Measurements from ENCODE around the gene VN1R2.
"Not testable (repeated sequence)": the region's sequence is repeated elsewhere in the genome, so short reads cannot be mapped to it uniquely, and the experiment has no call there.

VN1R2 gene

GRCh38 chr19:53269861-53270260 is 11.8 kb downstream of the VN1R2 start:
- not testable (repeated sequence) for H3K9ac ChIP-seq (ENCODE audit: low read length in 5 of 5); H3K27ac ChIP-seq (ENCODE audit: low read depth, low read length); H3K4me1 ChIP-seq (ENCODE audit: control insufficient read depth in 5 of 5, insufficient read depth in 5 of 5, low read length in 5 of 5); H3K36me3 ChIP-seq (ENCODE audit: control insufficient read depth in 5 of 5, insufficient read depth in 5 of 5, low read length in 5 of 5); H3K4me3 ChIP-seq (ENCODE audit: low read depth in 1 of 5, low read length in 5 of 5); H3K27me3 ChIP-seq (ENCODE audit: control insufficient read depth in 5 of 5, insufficient read depth in 4 of 5, low read length in 5 of 5)
- peaks cover 0 to 15% (median 11%) of the 10 kb centered on the region in 5 donors for H3K9me3 ChIP-seq (ENCODE audit: control insufficient read depth in 5 of 5, low read length in 5 of 5)

- peaks cover 0 to 10% (median 3%) of the 10 kb centered on the region in 5 donors for H3K27me3 ChIP-seq (ENCODE audit: control insufficient read depth in 5 of 5, insufficient read depth in 4 of 5, low read length in 5 of 5)
- no peaks in the 10 kb centered on the region for H3K36me3 ChIP-seq (ENCODE audit: control insufficient read depth in 5 of 5, insufficient read depth in 5 of 5, low read length in 5 of 5)
- no peak overlapping the region for H3K9ac ChIP-seq (ENCODE audit: low read length in 5 of 5)
- H3K4me1 ChIP-seq (ENCODE audit: control insufficient read depth in 5 of 5, insufficient read depth in 5 of 5, low read length in 5 of 5), result no peaks in the 10 kb centered on the region
- no peak overlapping the region for H3K27ac ChIP-seq (ENCODE audit: low read depth, low read length)
- no peak overlapping the region for H3K4me3 ChIP-seq (ENCODE audit: low read depth in 1 of 5, low read length in 5 of 5)
- H3K9me3 ChIP-seq (ENCODE audit: control insufficient read depth in 5 of 5, low read length in 5 of 5), result peaks cover 0 to 20% (median 10%) of the 10 kb centered on the region in 5 donors
Measured at GRCh38 chr19:53272044-53272443, 14.0 kb downstream of the VN1R2 start.

- Histone ChIP-seq H3K27me3 (ENCODE audit: control insufficient read depth in 5 of 5, insufficient read depth in 4 of 5, low read length in 5 of 5) (peaks cover 0 to 10% (median 3%) of the 10 kb centered on the region in 5 donors), H3K36me3 (ENCODE audit: control insufficient read depth in 5 of 5, insufficient read depth in 5 of 5, low read length in 5 of 5) (no peaks in the 10 kb centered on the region), H3K9ac (ENCODE audit: low read length in 5 of 5) (no peak overlapping the region), H3K9me3 (ENCODE audit: control insufficient read depth in 5 of 5, low read length in 5 of 5) (peaks cover 0 to 20% (median 6%) of the 10 kb centered on the region in 5 donors), H3K27ac (ENCODE audit: low read depth, low read length) (no peak overlapping the region), H3K4me1 (ENCODE audit: control insufficient read depth in 5 of 5, insufficient read depth in 5 of 5, low read length in 5 of 5) (no peaks in the 10 kb centered on the region), H3K4me3 (ENCODE audit: low read depth in 1 of 5, low read length in 5 of 5) (no peak overlapping the region)
Measured at GRCh38 chr19:53275480-53275879, 17.4 kb downstream of the VN1R2 start.

GRCh38 chr19:53281947-53282346 is 23.9 kb downstream of the VN1R2 start:
- not testable (repeated sequence) for H3K36me3 ChIP-seq (ENCODE audit: control insufficient read depth in 5 of 5, insufficient read depth in 5 of 5, low read length in 5 of 5); H3K27me3 ChIP-seq (ENCODE audit: control insufficient read depth in 5 of 5, insufficient read depth in 4 of 5, low read length in 5 of 5); H3K27ac ChIP-seq (ENCODE audit: low read depth, low read length); H3K4me3 ChIP-seq (ENCODE audit: low read depth in 1 of 5, low read length in 5 of 5); H3K4me1 ChIP-seq (ENCODE audit: control insufficient read depth in 5 of 5, insufficient read depth in 5 of 5, low read length in 5 of 5); H3K9me3 ChIP-seq (ENCODE audit: control insufficient read depth in 5 of 5, low read length in 5 of 5); H3K9ac ChIP-seq (ENCODE audit: low read length in 5 of 5)

- no peak overlapping the region for H3K27ac ChIP-seq (ENCODE audit: low read depth, low read length)
- H3K4me3 ChIP-seq (ENCODE audit: low read depth in 1 of 5, low read length in 5 of 5), result no peak overlapping the region
- no peaks in the 10 kb centered on the region for H3K27me3 ChIP-seq (ENCODE audit: control insufficient read depth in 5 of 5, insufficient read depth in 4 of 5, low read length in 5 of 5)
- no peaks in the 10 kb centered on the region for H3K36me3 ChIP-seq (ENCODE audit: control insufficient read depth in 5 of 5, insufficient read depth in 5 of 5, low read length in 5 of 5)
- H3K9ac ChIP-seq (ENCODE audit: low read length in 5 of 5), result no peak overlapping the region
- no peaks in the 10 kb centered on the region for H3K4me1 ChIP-seq (ENCODE audit: control insufficient read depth in 5 of 5, insufficient read depth in 5 of 5, low read length in 5 of 5)
- H3K9me3 ChIP-seq (ENCODE audit: control insufficient read depth in 5 of 5, low read length in 5 of 5), result peaks cover 0 to 4% (median 0%) of the 10 kb centered on the region in 5 donors
Measured at GRCh38 chr19:53285087-53285486, 27.0 kb downstream of the VN1R2 start.

DNA sequence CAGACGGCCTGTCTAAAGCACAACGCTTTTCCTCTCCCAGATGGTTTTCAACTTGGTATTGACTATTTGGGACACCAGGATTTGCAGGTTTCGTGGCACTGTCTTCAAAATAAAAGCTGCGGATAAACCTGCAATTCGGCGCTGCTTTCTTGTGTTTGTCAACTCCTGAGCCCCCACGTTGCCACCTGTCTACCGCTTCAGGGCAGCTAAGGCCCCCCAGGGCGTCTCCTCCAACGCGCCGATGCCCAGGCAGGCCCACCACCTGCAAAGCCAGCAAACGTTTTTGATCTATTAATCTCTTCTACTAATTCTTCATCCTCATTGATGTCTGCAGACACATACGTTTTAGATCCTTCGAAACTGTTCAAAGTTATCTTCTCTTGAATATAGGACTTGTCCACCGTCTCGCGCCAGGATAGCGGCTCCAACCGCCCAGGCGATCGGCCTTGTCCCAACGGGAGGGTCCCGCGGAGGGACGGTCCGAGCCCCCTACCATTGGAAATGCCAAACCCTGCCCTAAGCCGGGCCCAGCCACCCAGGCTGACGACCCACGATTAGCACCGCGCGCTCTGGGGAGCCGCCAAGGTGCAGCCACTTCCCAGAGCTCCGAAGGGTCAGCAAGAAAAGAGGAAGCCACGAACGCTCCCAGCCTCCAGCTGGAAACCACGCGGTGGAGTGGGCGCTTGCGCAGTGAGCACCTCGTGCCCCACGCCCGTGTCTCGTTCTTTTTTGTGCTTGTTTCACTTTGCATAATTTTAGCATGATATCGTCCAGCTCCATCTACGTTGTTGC is 32.9 kb downstream of the VN1R2 start:
- Histone ChIP-seq H3K4me1 (ENCODE audit: control insufficient read depth in 5 of 5, insufficient read depth in 5 of 5, low read length in 5 of 5) (no peaks in the 10 kb centered on the region), H3K4me3 (ENCODE audit: low read depth in 1 of 5, low read length in 5 of 5) (no peak overlapping the region), H3K36me3 (ENCODE audit: control insufficient read depth in 5 of 5, insufficient read depth in 5 of 5, low read length in 5 of 5) (no peaks in the 10 kb centered on the region), H3K27ac (ENCODE audit: low read depth, low read length) (no peak overlapping the region), H3K27me3 (ENCODE audit: control insufficient read depth in 5 of 5, insufficient read depth in 4 of 5, low read length in 5 of 5) (no peaks in the 10 kb centered on the region), H3K9ac (ENCODE audit: low read length in 5 of 5) (no peak overlapping the region), H3K9me3 (ENCODE audit: control insufficient read depth in 5 of 5, low read length in 5 of 5) (peaks cover 10 to 41% (median 25%) of the 10 kb centered on the region in 5 donors)

DNA sequence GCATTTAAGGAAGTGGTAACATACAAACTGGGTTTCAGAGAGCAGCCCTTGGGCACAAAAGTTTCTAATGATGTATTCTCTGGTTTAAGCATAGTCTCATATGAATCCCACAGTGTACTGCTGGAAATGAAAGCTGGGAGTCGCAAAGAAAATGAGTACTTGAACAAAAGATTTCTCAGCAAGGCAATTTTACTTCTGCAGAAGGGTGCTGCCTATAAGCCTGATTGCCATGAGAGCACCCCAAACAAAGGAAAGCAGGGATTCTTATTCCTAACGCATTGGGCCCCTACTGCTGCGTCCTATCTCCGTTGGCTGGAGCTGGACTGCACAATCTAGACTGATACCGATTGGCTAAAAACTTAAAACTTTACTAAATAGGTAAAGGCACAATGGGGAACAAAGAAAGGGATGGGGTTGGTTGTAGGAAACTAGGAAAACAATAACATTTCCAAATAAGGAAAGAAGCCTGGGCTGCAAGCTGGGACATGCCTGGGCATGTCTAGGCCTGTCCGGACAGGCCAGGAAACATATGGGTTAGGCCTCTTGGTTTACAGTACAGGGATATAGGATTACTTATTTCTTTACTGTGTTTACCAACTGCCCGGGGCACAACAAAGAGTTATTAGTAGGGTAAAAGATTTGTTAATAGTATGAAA is 36.8 kb downstream of the VN1R2 start:
- H3K36me3 ChIP-seq (ENCODE audit: control insufficient read depth in 5 of 5, insufficient read depth in 5 of 5, low read length in 5 of 5), result no peaks in the 10 kb centered on the region
- no peaks in the 10 kb centered on the region for H3K27me3 ChIP-seq (ENCODE audit: control insufficient read depth in 5 of 5, insufficient read depth in 4 of 5, low read length in 5 of 5)
- no peaks in the 10 kb centered on the region for H3K4me1 ChIP-seq (ENCODE audit: control insufficient read depth in 5 of 5, insufficient read depth in 5 of 5, low read length in 5 of 5)
- no peak overlapping the region for H3K9ac ChIP-seq (ENCODE audit: low read length in 5 of 5)
- H3K4me3 ChIP-seq (ENCODE audit: low read depth in 1 of 5, low read length in 5 of 5), result peak overlapping the region in 3 of 5 donors; percentile 1 to 29 (median 22)
- peaks cover 10 to 52% (median 30%) of the 10 kb centered on the region in 5 donors for H3K9me3 ChIP-seq (ENCODE audit: control insufficient read depth in 5 of 5, low read length in 5 of 5)
- H3K27ac ChIP-seq (ENCODE audit: low read depth, low read length), result no peak overlapping the region

DNA sequence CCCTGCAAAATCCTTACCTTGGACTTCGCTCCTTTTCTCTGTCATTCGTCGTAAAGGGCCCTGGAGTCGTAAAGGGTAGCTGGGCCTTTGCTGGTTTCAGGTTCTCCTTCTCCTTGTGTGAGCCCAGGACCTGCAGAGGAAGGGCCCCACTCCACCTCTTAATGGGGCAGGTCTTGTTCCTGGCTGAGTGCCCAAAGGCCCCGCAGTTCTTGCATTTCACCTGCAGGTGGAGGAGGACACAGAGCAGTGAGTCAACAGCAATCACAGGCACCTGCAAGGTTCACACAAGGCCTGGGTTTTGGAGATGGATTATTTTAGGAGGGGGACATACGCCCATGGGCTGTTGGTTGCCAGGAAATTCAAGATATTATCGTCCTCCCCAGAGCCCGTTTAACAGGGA is 43.2 kb downstream of the VN1R2 start:
- not testable (repeated sequence) for H3K4me3 ChIP-seq (ENCODE audit: low read depth in 1 of 5, low read length in 5 of 5); H3K4me1 ChIP-seq (ENCODE audit: control insufficient read depth in 5 of 5, insufficient read depth in 5 of 5, low read length in 5 of 5); H3K9ac ChIP-seq (ENCODE audit: low read length in 5 of 5); H3K27me3 ChIP-seq (ENCODE audit: control insufficient read depth in 5 of 5, insufficient read depth in 4 of 5, low read length in 5 of 5); H3K27ac ChIP-seq (ENCODE audit: low read depth, low read length); H3K36me3 ChIP-seq (ENCODE audit: control insufficient read depth in 5 of 5, insufficient read depth in 5 of 5, low read length in 5 of 5)
- H3K9me3 ChIP-seq (ENCODE audit: control insufficient read depth in 5 of 5, low read length in 5 of 5), result peaks cover 0 to 10% (median 4%) of the 10 kb centered on the region in 5 donors

DNA sequence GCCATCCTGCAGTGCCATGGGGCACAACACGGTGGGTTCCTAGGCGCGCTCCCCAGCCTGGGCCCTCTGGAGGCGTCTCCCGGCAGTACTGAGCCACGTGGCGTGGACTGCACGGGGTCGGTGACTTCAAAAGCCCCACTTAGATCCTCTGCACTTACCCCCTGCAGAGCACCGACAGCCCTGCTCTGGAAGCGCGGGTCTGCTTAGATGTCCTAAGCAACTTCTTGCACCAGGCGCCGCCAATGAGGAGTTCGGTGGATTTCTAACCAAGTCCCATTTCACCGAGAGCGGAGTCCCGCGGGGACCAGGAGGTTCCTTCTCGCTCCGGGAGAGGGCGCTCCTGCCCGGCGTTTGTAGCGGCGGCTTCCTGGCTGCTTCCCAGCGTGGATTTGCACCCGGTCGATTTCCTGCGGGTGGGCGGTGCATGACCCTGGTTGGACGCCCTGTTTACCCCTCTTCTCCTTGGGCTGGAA is 50.3 kb downstream of the VN1R2 start:
- no peak overlapping the region for H3K9ac ChIP-seq (ENCODE audit: low read length in 5 of 5)
- H3K4me1 ChIP-seq (ENCODE audit: control insufficient read depth in 5 of 5, insufficient read depth in 5 of 5, low read length in 5 of 5), result peaks cover 0 to 8% (median 7%) of the 10 kb centered on the region in 5 donors
- H3K9me3 ChIP-seq (ENCODE audit: control insufficient read depth in 5 of 5, low read length in 5 of 5), result peaks cover 0 to 10% (median 3%) of the 10 kb centered on the region in 5 donors
- peaks cover 7 to 35% (median 20%) of the 10 kb centered on the region in 5 donors for H3K27me3 ChIP-seq (ENCODE audit: control insufficient read depth in 5 of 5, insufficient read depth in 4 of 5, low read length in 5 of 5)
- H3K4me3 ChIP-seq (ENCODE audit: low read depth in 1 of 5, low read length in 5 of 5), result peak overlapping the region in 4 of 5 donors; percentile 10 to 44 (median 16)
- no peak overlapping the region for H3K27ac ChIP-seq (ENCODE audit: low read depth, low read length)
- H3K36me3 ChIP-seq (ENCODE audit: control insufficient read depth in 5 of 5, insufficient read depth in 5 of 5, low read length in 5 of 5), result no peaks in the 10 kb centered on the region
